Thyroid gland (tissue), 4 donors: ENCODE measurements around the gene UTP18.

Source experiments
- CTCF ChIP-seq, 6 experiments: fragments of 200-600 bp in 3 of 6; fragments of 450-650 bp in 3 of 6; sonication (generic) in 3 of 6; IDR thresholded peaks; one replicate each; pipeline ENCODE4 v1.5.1; 2016 to 2019; ENCODE audit warnings: antibody characterized with exemption in 6 of 6, mild to moderate bottlenecking in 2 of 6, inconsistent platforms in 1 of 6, moderate library complexity in 1 of 6
- POLR2A ChIP-seq, 2 donors: fragments of 450-650 bp; IDR thresholded peaks; one replicate each; pipeline ENCODE4 v1.6.1; 2017; ENCODE audit warnings: antibody characterized with exemption in 2 of 2, mild to moderate bottlenecking in 2 of 2, moderate library complexity in 1 of 2

- TF ChIP-seq POLR2A (IDR thresholded peaks at IDR 0.05) (no peak), CTCF (IDR thresholded peaks at IDR 0.05) (no peak)
Observed at GRCh38 chr17:51269991-51270390, 9.6 kb downstream of the UTP18 start.
